ENCODE results near the gene NR1H3. TPM values are rescaled to one million over a fixed set of nuclear protein-coding genes. Genes with fewer than 3 reads are reported as not detected.
"Not testable (repeated sequence)": the region's sequence is repeated elsewhere in the genome, so short reads cannot be mapped to it uniquely, and the experiment has no call there.

Gene NR1H3
- total RNA-seq, 1 experiment from 2014 or later = 2.2 TPM

DNA sequence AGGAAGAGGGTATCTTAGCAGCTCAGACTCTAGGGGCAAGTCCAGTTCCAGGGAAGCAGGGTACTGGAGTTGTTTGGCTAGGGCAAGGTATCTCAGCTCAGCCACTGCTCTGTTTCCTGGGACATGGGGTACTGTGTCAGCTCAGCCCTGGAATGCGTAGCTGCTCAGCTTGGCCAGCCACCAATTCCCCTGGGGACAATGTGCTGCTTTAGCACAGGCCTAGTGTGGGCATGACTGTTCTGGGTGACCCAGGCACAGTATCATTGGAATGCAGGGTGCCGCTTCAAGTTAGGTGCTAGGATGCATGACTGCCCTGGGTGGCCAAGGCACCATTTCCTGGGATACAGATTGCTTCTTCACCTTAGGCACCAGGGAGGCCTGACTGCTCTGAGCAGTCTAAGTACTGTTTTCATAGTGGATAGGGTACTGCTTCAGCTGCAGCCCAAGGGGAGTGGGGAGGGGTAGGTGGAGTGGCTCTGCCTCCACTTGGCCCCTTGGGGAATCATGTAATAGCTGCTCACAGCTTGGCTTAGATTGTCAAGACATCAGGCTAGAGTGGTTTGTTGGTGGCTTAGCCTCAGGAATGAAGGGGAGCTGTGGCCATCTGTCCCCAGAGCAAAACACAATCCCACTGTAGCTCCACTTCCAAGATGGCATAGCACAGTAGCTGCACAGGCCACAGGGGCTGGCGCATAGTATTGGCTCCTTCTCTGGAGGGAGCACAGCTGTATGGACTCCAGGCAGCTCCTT is 48.1 kb downstream of the NR1H3 start:
- no peak for DNase-seq (ENCODE audit: low read depth)

DNA sequence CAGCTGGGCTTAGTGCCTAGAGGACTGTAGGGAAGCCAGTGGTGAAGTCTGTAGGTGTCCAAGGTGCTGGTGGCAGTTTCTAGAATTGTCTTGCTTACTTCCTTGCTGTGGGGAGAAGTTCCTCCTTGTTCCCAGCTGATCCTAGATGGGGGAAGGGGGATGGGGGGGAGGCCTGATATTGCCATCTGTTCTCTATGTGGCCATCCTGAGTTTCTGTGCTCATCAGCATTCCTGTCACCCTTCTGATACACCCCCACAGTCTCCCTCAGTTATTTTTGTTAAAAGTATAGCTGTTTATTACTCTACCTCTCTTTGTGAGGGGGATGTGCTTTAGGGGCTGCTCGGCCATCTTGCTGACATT is 48.7 kb downstream of the NR1H3 start:
- DNase-seq (ENCODE audit: low read depth) = no peak

DNA sequence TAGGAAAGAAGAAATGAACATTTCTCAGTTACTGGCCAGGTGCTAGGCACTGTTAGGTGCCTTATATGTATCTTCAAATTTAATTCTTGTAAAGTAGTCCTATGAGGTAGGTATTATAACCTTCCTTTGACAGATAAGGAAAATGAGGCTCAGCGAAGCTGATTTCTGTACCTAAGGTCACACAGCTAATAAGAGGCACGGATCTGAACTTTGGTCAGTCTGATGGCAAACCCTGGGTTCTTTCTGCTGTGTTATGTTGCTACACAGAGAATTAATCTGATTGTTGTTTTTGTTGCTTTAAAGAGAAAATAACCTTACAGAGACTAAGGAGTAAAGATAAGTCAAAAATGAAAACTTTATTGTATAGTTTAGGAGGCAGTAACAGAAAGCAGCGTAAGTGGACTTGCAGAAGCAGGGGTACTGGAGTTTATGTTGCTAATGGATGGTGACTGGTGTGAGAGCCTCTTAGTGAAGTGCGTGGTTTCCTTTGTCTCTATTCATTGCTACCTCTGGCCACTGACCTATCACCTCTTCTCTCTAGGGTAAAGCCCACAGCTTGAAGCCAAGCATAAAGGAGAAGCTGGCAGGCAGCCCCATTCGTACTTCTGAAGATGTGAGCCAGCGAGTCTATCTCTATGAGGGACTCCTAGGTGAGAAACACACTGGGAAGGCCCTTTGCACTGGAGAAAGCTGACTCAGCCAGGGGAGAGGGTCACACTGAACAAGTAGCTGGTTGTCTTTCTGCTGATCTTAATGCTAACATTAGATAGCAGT is 50.4 kb downstream of the NR1H3 start:
- DNase-seq (ENCODE audit: low read depth) = no peak

DNA sequence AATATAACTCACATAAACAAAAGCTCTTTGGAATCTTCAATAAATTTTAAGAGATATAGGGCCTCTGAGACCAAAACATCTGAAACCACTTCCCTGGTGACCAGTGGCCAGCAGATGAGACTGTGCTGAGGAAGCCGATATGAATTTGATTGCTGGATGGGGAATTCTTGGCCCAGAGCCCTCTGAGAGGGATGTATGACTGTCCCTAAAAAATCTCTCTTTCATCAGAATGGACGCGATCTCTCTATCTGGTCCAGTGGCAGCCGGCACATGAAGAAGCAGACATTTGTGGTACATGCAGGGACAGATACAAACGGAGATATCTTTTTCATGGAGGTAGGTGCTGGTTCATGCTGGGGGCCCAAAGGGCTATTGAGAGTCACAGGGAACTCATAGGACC is 57.2 kb downstream of the NR1H3 start:
- no peak for DNase-seq (ENCODE audit: low read depth)

DNA sequence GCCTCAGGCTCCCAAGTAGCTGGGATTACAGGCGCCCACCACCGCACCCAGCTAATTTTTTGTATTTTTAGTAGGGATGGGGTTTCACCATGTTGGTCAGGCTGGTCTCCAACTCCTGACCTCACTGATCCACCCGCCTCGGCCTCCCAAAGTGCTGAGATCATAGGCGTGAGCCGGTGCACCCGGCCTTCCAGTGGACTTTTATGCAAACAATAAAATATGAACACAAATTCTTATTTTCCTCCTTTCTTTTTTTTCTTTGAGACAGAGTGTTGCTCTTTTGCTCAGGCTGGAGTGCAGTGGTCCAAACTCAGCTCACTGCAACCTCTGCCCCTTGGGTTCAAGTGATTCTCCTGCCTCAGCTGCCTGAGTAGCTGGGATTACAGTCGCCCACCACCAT is 58.7 kb downstream of the NR1H3 start:
- DNase-seq (ENCODE audit: low read depth) = not testable (repeated sequence)

DNA sequence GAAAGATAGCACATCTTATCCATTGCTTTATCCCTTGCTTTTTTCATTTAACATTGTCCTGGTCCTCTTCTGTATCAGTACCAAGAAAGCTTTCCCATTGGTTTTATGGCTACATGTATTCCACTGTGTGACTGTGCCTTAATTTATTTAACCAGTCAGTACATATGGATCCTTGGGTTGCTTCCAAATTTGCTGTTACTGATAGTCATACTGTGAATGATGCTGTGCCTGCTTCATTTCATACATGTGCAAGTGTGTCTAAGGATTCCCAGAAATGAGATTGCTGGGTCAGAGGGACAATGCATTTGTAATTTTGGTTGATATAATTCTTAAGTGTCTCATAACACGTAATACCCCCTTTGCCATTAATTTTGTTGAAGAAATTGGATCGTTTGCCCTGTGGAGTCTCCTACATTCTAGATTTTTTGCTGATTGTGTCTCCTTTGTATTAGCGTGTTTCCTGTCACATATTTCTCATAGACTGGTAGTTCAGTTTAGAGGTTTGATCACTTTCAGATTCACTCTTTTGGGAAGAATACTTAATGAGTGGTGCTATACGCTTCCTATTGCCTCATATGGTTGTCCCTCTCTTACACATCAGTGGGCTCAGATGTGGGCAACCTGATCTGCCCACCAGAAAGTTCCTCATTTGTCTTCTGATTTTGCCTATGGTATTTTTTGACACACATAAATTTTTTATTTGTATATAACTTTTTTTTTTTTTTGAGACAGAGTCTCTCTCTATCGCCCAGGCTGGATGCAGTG is 59.5 kb downstream of the NR1H3 start:
- DNase-seq (ENCODE audit: low read depth) = no peak

DNA sequence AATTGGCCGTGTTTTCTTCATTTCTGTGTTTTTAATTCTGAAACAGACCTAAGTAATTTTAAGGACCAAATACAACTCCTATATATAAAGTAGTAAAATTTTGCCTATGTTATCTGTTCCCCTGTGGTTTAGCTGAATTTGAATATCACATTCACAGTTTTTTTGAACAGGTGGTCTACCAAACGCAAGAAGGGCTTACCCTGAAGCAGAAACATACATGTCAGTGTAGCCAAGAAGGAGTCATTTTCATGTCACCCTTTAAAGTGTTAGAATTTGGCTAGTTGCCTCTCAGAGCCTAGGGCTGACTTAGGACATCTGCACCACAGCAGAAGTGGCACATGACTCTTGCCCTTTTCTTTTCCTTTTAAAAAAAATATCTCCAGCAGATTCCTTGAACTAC is 60.4 kb downstream of the NR1H3 start:
- no peak for DNase-seq (ENCODE audit: low read depth)

Other genes starting within 250 kb of the NR1H3 start
- 83.8 and 92.1 TPM in 2 replicates for gene ARFGAP2, start 81.1 kb upstream of the NR1H3 start, total RNA-seq (2014; rRNA removed; shearing (Covaris generic))
- gene PACSIN3, start 71.6 kb upstream of the NR1H3 start, total RNA-seq (2014; rRNA removed; shearing (Covaris generic)) = 32.5 and 38.2 TPM in 2 replicates
- 19.4 and 23.1 TPM in 2 replicates for gene DDB2, start 43.0 kb upstream of the NR1H3 start, total RNA-seq (2014; rRNA removed; shearing (Covaris generic))
- gene ACP2, start 9.2 kb upstream of the NR1H3 start, total RNA-seq (2014; rRNA removed; shearing (Covaris generic)) = 18.2 and 33.8 TPM in 2 replicates
- gene MADD, start 12.1 kb downstream of the NR1H3 start, total RNA-seq (2014; rRNA removed; shearing (Covaris generic)) = 15.9 and 17.0 TPM in 2 replicates
- not detected in 2 replicates for gene MYBPC3, start 94.7 kb downstream of the NR1H3 start, total RNA-seq (2014; rRNA removed; shearing (Covaris generic))
- not detected in 2 replicates for gene SPI1, start 120.6 kb downstream of the NR1H3 start, total RNA-seq (2014; rRNA removed; shearing (Covaris generic))
- 29.8 and 50.5 TPM in 2 replicates for gene SLC39A13, start 150.6 kb downstream of the NR1H3 start, total RNA-seq (2014; rRNA removed; shearing (Covaris generic))
- 272 and 370 TPM in 2 replicates for gene PSMC3, start 168.4 kb downstream of the NR1H3 start, total RNA-seq (2014; rRNA removed; shearing (Covaris generic))
- not detected in 2 replicates for gene RAPSN, start 191.1 kb downstream of the NR1H3 start, total RNA-seq (2014; rRNA removed; shearing (Covaris generic))